ENCODE results near the gene SUV39H1.

SUV39H1 gene

DNA sequence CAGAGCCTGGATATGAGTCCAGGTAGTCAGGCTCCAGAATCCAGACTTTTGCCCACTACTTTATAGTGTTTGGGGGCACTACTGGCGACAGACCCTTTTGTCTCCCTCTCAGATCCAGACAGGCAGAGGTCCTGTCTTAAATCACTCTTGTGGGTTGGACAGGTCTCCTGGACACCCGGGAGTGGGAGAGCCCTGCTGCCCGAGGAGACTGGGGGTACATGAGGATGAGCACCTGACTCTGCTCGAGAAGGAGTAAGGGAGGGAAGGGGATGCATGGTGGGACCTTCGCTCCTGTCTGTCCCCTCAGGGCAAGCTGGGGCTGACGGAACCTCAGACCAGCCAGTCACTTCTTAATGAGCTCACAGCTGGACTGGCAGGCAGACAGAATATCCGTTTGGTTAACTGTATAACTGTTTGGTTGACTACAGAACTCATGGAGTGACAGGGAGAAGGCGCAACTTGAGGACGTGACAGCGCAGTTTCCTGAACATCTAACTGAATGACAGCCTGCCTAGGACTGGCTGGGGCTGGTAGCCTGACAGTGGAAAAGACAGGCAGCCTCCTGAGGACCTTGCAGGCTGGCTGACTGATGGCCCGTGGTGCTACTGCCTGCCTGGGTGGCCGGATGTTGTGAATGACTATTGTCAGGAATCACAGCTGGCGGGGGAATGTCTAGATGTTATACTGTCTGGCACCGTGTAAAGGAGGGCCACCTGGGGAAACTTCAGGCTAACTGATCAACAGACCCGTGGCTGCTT, 1.6 kb upstream of the SUV39H1 start:
- no peak overlapping the region for H3K27ac ChIP-seq (ENCODE audit: insufficient read depth in 1 of 2, low read depth in 1 of 2, low read length in 2 of 2, poor library complexity in 1 of 2, severe bottlenecking in 2 of 2)
- CTCF ChIA-PET = interaction anchor here (1.1 kb wide), 1 partner anchor 12 kb away, joined by 4 read pairs; no protein-coding TSS in a partner anchor
- POLR2A ChIA-PET = interaction anchor here (0.5 kb wide), 1 partner anchor 385 kb away, joined by 5 read pairs; no protein-coding TSS in a partner anchor

DNA sequence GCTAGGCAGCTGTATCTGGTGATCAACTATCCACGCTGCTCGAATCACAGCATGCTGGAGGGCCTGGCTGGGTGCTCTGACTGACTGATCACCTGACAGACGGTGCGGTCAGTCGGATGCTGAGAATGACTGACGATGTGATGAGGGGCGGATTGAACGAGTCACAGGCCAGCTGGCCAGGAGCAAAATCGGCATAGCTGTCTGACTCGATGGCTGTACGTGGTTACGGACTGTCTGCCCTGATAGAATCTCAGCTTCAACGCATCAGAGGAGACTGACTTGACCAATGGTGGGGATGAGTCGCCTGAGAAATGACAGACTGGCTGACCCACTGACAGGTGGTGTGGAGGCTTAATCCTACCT, 1.0 kb upstream of the SUV39H1 start:
- peak overlapping the region in 5 of 7 experiments; percentile 57 to 82 (median 74) for H3K4me3 ChIP-seq (ENCODE audit: control insufficient read depth in 1 of 7, extremely low read depth in 1 of 7, insufficient read depth in 4 of 7, low read depth in 2 of 7, low read length in 6 of 7)
- H3K9me3 ChIP-seq (ENCODE audit: control extremely low read depth in 1 of 5, control insufficient read depth in 4 of 5, insufficient read depth in 2 of 5, low read depth in 1 of 5, low read length in 4 of 5) = no peaks in the 10 kb centered on the region
- H3K27ac ChIP-seq (ENCODE audit: insufficient read depth in 1 of 2, low read depth in 1 of 2, low read length in 2 of 2, poor library complexity in 1 of 2, severe bottlenecking in 2 of 2) = peak overlapping the region in 1 of 2 experiments; percentile 81
- POLR2A ChIA-PET = interaction anchor here (0.5 kb wide), 1 partner anchor 385 kb away, joined by 5 read pairs; no protein-coding TSS in a partner anchor
- WGBS (ENCODE audit: insufficient coverage) = 77% methylated on average over 14 of the region's 14 CpGs
- H3K36me3 ChIP-seq (ENCODE audit: control insufficient read depth in 4 of 4, insufficient read depth in 4 of 4, low read length in 3 of 4) = peaks cover 0 to 16% (median 7%) of the 10 kb centered on the region in 4 experiments
- H3K4me1 ChIP-seq (ENCODE audit: control extremely low read depth in 1 of 4, control insufficient read depth in 4 of 4, insufficient read depth in 4 of 4, low read length in 3 of 4) = peaks cover 4 to 23% (median 17%) of the 10 kb centered on the region in 4 experiments
- peak in 1 of 3 donors; percentile 6 for DNase-seq
- CTCF ChIA-PET = interaction anchor here (1.1 kb wide), 1 partner anchor 13 kb away, joined by 4 read pairs; no protein-coding TSS in a partner anchor
- no peaks in the 10 kb centered on the region for H3K27me3 ChIP-seq (replicated peaks in 2 of 5; ENCODE audit: control insufficient read depth in 4 of 5, insufficient read depth in 5 of 5, low read length in 4 of 5)

More for the DNA sequence above, 1.6 kb upstream of the SUV39H1 start:
- Histone ChIP-seq H3K9me3 (ENCODE audit: control extremely low read depth in 1 of 5, control insufficient read depth in 4 of 5, insufficient read depth in 2 of 5, low read depth in 1 of 5, low read length in 4 of 5) (no peaks in the 10 kb centered on the region), H3K4me1 (ENCODE audit: control extremely low read depth in 1 of 4, control insufficient read depth in 4 of 4, insufficient read depth in 4 of 4, low read length in 3 of 4) (peaks cover 4 to 22% (median 16%) of the 10 kb centered on the region in 4 experiments), H3K4me3 (ENCODE audit: control insufficient read depth in 1 of 7, extremely low read depth in 1 of 7, insufficient read depth in 4 of 7, low read depth in 2 of 7, low read length in 6 of 7) (peak overlapping the region in 1 of 7 experiments; percentile 82), H3K27me3 (replicated peaks in 2 of 5; ENCODE audit: control insufficient read depth in 4 of 5, insufficient read depth in 5 of 5, low read length in 4 of 5) (no peaks in the 10 kb centered on the region), H3K36me3 (ENCODE audit: control insufficient read depth in 4 of 4, insufficient read depth in 4 of 4, low read length in 3 of 4) (peaks cover 0 to 13% (median 4%) of the 10 kb centered on the region in 4 experiments)
- peak in 2 of 3 donors; percentile 17 to 42 for DNase-seq
- 61% methylated on average over 14 of the region's 15 CpGs for WGBS (ENCODE audit: insufficient coverage)

DNA sequence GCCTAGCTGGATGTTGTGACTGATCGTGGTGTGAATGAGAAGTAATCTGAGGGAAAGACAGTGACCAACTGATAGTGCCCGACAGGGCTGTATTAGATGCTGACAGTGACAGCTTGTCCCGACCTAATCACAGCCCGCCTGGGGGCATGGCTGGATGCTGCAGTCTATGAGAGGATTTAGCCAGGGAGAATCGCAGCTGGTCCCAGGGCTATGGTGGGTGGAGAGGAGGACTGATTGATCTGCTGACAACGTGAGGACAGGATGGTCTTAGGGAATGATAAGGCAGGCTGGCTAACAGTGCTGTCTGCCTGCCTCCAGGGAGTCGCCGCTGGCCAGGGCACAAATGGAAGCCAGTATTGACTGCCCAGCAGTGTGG, 621 bp upstream of the SUV39H1 start:
- Histone ChIP-seq H3K4me1 (ENCODE audit: control extremely low read depth in 1 of 4, control insufficient read depth in 4 of 4, insufficient read depth in 4 of 4, low read length in 3 of 4) (peaks cover 4 to 25% (median 17%) of the 10 kb centered on the region in 4 experiments), H3K9me3 (ENCODE audit: control extremely low read depth in 1 of 5, control insufficient read depth in 4 of 5, insufficient read depth in 2 of 5, low read depth in 1 of 5, low read length in 4 of 5) (no peaks in the 10 kb centered on the region), H3K27me3 (replicated peaks in 2 of 5; ENCODE audit: control insufficient read depth in 4 of 5, insufficient read depth in 5 of 5, low read length in 4 of 5) (no peaks in the 10 kb centered on the region), H3K36me3 (ENCODE audit: control insufficient read depth in 4 of 4, insufficient read depth in 4 of 4, low read length in 3 of 4) (peaks cover 0 to 18% (median 9%) of the 10 kb centered on the region in 4 experiments), H3K4me3 (ENCODE audit: control insufficient read depth in 1 of 7, extremely low read depth in 1 of 7, insufficient read depth in 4 of 7, low read depth in 2 of 7, low read length in 6 of 7) (peak overlapping the region; percentile 40 to 82 (median 74)), H3K27ac (ENCODE audit: insufficient read depth in 1 of 2, low read depth in 1 of 2, low read length in 2 of 2, poor library complexity in 1 of 2, severe bottlenecking in 2 of 2) (peak overlapping the region; percentile 25 to 81)
- CTCF ChIA-PET = interaction anchor here (1.1 kb wide), 2 partner anchors 13 to 19 kb away, joined by 4 read pairs; no protein-coding TSS in a partner anchor
- peak in 2 of 3 donors; percentile 6 to 7 for DNase-seq
- POLR2A ChIA-PET = interaction anchor here (0.5 to 0.9 kb wide), 2 partner anchors 47 to 385 kb away, joined by 4 to 5 read pairs; no protein-coding TSS in a partner anchor
- 46% methylated on average over 7 of the region's 8 CpGs for WGBS (ENCODE audit: insufficient coverage)

DNA sequence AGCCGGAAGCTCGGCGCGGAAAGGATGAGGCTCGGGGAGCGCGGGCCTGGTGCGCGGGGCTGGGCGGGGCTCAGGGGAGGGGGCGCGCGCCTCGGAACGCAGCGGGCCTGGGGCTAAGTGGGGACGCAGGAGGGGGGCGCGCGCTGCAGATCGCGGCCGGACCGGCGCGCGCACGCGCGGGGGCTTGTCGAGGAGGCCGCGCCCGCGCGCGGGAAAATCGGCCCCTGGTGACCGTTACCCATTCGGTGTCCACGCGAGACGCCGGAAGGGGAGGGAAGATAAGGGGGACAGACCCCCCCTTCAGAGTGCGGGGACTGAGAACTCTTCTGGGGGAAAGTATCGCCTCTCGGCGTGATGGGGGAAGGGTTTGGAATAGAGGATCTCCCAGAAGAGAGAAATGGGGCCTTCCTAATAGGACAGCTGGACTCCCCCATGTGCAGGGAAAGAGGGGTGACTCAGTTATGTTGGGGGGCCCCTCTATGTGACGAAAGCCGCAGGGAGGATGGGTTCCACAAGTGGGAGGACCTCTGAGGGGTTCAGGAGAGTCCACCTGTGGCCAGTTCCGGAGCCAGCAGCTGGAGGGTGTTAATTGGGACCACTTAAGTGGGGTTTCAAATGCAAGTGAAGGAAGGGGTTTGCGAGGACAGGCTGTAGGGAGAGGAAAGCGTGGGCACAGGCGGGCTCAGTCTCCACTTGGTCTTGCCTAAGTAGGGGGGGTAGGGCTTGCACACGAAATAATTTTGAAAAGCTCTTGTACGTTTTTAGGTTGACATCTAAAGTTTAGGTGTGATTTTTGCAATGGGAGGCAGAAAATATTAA, 584 bp downstream of the SUV39H1 start:
- H3K4me1 ChIP-seq (ENCODE audit: control extremely low read depth in 1 of 4, control insufficient read depth in 4 of 4, insufficient read depth in 4 of 4, low read length in 3 of 4) = peaks cover 4 to 27% (median 17%) of the 10 kb centered on the region in 4 experiments
- peak overlapping the region; percentile 33 to 81 for H3K27ac ChIP-seq (ENCODE audit: insufficient read depth in 1 of 2, low read depth in 1 of 2, low read length in 2 of 2, poor library complexity in 1 of 2, severe bottlenecking in 2 of 2)
- DNase-seq = peak in 2 of 3 donors; percentile 46 to 55
- peak overlapping the region; percentile 31 to 82 (median 74) for H3K4me3 ChIP-seq (ENCODE audit: control insufficient read depth in 1 of 7, extremely low read depth in 1 of 7, insufficient read depth in 4 of 7, low read depth in 2 of 7, low read length in 6 of 7)
- ChIA-PET CTCF (interaction anchor here (1.0 to 1.1 kb wide), 3 partner anchors 12 to 49 kb away, joined by 3 to 4 read pairs (median 3); no protein-coding TSS in a partner anchor), POLR2A (interaction anchor here (0.6 to 0.9 kb wide), 2 partner anchors 49 to 382 kb away, joined by 3 to 4 read pairs; no protein-coding TSS in a partner anchor)
- H3K36me3 ChIP-seq (ENCODE audit: control insufficient read depth in 4 of 4, insufficient read depth in 4 of 4, low read length in 3 of 4) = peaks cover 0 to 29% (median 15%) of the 10 kb centered on the region in 4 experiments
- H3K27me3 ChIP-seq (replicated peaks in 2 of 5; ENCODE audit: control insufficient read depth in 4 of 5, insufficient read depth in 5 of 5, low read length in 4 of 5) = no peaks in the 10 kb centered on the region
- WGBS (ENCODE audit: insufficient coverage) = 42% methylated on average over 39 of the region's 56 CpGs
- H3K9me3 ChIP-seq (ENCODE audit: control extremely low read depth in 1 of 5, control insufficient read depth in 4 of 5, insufficient read depth in 2 of 5, low read depth in 1 of 5, low read length in 4 of 5) = no peaks in the 10 kb centered on the region

DNA sequence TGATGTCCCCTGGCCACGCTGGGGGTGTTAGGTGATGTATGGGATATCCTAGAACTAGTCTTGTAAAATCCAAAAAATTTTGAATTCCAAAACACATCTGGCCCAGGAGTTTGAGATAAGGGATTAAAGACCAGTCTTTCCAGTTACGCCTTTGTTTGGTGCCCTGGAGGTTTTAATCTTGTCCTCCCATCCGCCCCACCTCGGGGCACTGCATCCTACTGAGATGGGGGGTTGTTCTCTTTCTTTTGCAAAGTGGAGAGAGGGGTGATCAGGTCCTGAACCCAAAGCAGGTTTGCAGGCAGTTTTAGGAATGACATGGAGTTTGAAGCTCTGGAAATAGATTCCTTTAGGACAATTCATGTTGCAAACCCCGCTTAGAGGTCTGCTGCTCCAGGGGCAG, 1.8 kb downstream of the SUV39H1 start:
- Histone ChIP-seq H3K9me3 (ENCODE audit: control extremely low read depth in 1 of 5, control insufficient read depth in 4 of 5, insufficient read depth in 2 of 5, low read depth in 1 of 5, low read length in 4 of 5) (no peaks in the 10 kb centered on the region), H3K27me3 (replicated peaks in 2 of 5; ENCODE audit: control insufficient read depth in 4 of 5, insufficient read depth in 5 of 5, low read length in 4 of 5) (no peaks in the 10 kb centered on the region), H3K36me3 (ENCODE audit: control insufficient read depth in 4 of 4, insufficient read depth in 4 of 4, low read length in 3 of 4) (peaks cover 0 to 39% (median 21%) of the 10 kb centered on the region in 4 experiments), H3K27ac (ENCODE audit: insufficient read depth in 1 of 2, low read depth in 1 of 2, low read length in 2 of 2, poor library complexity in 1 of 2, severe bottlenecking in 2 of 2) (no peak overlapping the region), H3K4me1 (ENCODE audit: control extremely low read depth in 1 of 4, control insufficient read depth in 4 of 4, insufficient read depth in 4 of 4, low read length in 3 of 4) (peaks cover 4 to 27% (median 17%) of the 10 kb centered on the region in 4 experiments), H3K4me3 (ENCODE audit: control insufficient read depth in 1 of 7, extremely low read depth in 1 of 7, insufficient read depth in 4 of 7, low read depth in 2 of 7, low read length in 6 of 7) (no peak overlapping the region)
- DNase-seq = no peak
- 91% methylated on average over 2 of the region's 5 CpGs for WGBS (ENCODE audit: insufficient coverage)
- CTCF ChIA-PET = interaction anchor here (0.6 to 1.0 kb wide), 3 partner anchors 10 to 85 kb away, joined by 3 read pairs; no protein-coding TSS in a partner anchor
- POLR2A ChIA-PET = no interaction called here

DNA sequence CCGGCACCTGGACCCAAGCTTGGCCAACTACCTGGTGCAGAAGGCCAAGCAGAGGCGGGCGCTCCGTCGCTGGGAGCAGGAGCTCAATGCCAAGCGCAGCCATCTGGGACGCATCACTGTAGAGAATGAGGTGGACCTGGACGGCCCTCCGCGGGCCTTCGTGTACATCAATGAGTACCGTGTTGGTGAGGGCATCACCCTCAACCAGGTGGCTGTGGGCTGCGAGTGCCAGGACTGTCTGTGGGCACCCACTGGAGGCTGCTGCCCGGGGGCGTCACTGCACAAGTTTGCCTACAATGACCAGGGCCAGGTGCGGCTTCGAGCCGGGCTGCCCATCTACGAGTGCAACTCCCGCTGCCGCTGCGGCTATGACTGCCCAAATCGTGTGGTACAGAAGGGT, 3.7 kb downstream of the SUV39H1 start:
- ChIA-PET POLR2A (no interaction called here), CTCF (no interaction called here)
- Histone ChIP-seq H3K36me3 (ENCODE audit: control insufficient read depth in 4 of 4, insufficient read depth in 4 of 4, low read length in 3 of 4) (peaks cover 0 to 55% (median 26%) of the 10 kb centered on the region in 4 experiments), H3K9me3 (ENCODE audit: control extremely low read depth in 1 of 5, control insufficient read depth in 4 of 5, insufficient read depth in 2 of 5, low read depth in 1 of 5, low read length in 4 of 5) (no peaks in the 10 kb centered on the region), H3K27ac (ENCODE audit: insufficient read depth in 1 of 2, low read depth in 1 of 2, low read length in 2 of 2, poor library complexity in 1 of 2, severe bottlenecking in 2 of 2) (no peak overlapping the region), H3K27me3 (replicated peaks in 2 of 5; ENCODE audit: control insufficient read depth in 4 of 5, insufficient read depth in 5 of 5, low read length in 4 of 5) (no peaks in the 10 kb centered on the region), H3K4me1 (ENCODE audit: control extremely low read depth in 1 of 4, control insufficient read depth in 4 of 4, insufficient read depth in 4 of 4, low read length in 3 of 4) (peaks cover 4 to 21% (median 14%) of the 10 kb centered on the region in 4 experiments), H3K4me3 (ENCODE audit: control insufficient read depth in 1 of 7, extremely low read depth in 1 of 7, insufficient read depth in 4 of 7, low read depth in 2 of 7, low read length in 6 of 7) (no peak overlapping the region)
- no peak for DNase-seq
- 96% methylated on average over 22 of the region's 23 CpGs for WGBS (ENCODE audit: insufficient coverage)
